Choroid plexus epithelial cell (primary cell): Measurements from ENCODE around the gene BEGAIN.

Experiments
- DNase-seq: peaks from one replicate; pipeline ENCODE4 v3.0.0-alpha.2; 2010; ENCODE audit warnings: low read depth
- H3K4me3 ChIP-seq: 2 replicates; pipeline ENCODE4 v1.5.1; 2011; ENCODE audit warnings: low read depth, mild to moderate bottlenecking, control low read depth, low read length, moderate library complexity
- CTCF ChIP-seq: conservative IDR thresholded peaks from 2 replicates; pipeline ENCODE4 v1.5.1; 2011; ENCODE audit warnings: low read depth, mild to moderate bottlenecking, control low read depth, inconsistent platforms, low read length, moderate library complexity

The BEGAIN gene

GRCh38 chr14:100589760-100590469 is 2.7 kb upstream of the BEGAIN start:
- TF ChIP-seq CTCF, result no peak
- H3K4me3 ChIP-seq, result no peak overlapping the region

DNA sequence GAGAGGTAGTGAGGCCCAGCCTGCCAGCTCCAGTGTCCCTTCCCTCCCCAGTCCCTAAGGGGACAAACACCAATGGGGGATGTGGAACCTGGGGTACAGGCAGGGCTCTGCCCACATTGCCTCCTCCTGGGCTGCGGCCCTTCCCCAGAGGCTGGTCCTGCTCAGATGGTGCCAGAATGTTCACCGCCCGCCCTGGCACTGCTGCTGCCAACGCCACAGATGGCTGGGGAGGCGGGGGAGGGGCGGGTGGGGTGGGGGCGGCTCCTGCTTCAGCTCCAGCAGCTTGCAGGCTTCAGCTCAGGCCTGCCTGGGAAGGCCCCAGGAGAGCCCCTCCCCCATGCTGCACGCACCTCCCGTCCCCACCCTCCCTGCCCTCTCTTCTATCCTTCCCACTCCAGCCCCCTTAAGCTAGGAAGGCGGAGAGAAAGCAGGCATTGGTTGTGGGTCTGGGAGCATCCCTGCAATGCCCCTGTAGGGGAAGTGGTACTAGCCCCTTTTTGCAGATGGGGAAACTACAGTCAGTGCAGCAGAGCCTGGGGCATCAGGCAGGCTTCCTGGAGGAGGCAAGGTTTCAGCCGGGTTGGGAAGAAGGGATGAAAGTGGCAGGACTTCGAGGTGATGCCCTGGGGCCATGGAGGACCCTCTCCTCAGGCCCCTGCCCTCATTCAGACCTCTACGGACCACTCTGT is 2.0 kb upstream of the BEGAIN start:
- no peak overlapping the region for H3K4me3 ChIP-seq
- TF ChIP-seq CTCF, result no peak
- no peak for DNase-seq

More at GRCh38 chr14:100589760-100590469, 2.7 kb upstream of the BEGAIN start:
- DNase-seq, result no peak

GRCh38 chr14:100588671-100589070 is 1.5 kb upstream of the BEGAIN start:
- no peak for TF ChIP-seq CTCF
- DNase-seq, result no peak
- no peak overlapping the region for H3K4me3 ChIP-seq

- no peak for TF ChIP-seq CTCF
- no peak for DNase-seq
- H3K4me3 ChIP-seq, result no peak overlapping the region
These were observed 670 bp upstream of the BEGAIN start for GRCh38 chr14:100587763-100588411.

DNA sequence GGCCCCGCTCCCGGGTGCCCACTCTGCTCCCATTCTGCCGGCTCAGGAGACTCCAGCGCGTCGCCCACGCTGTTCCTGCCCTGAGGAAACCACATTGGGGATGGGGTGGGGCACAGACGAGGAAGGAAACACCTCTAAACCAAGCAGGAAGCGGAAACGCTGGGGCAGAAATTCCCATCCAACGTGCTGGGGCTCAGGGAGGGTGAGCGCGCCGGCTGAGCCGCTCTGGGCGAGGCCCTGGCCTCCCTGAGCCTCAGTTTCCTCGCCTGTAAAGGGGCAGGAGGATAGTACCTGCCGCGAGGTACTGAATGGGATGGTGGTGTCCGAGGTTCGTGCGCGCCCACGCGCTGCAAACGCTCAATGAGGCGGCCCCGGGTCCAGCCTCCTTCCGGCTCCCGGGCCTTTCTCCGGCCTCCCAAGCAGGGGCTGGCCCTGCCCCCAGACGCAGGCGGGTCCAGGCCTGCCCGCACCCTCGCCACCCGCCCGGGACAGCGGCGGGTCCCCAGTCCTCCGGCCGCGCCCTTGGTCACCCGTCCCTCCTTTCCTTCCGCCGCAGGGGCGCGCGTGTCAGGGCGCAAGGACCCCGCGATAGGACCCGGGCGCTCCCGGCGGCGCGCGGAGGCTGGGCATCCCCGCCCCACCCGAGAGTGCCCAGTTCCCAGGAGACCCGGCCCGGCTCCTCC is 673 bp downstream of the BEGAIN start:
- no peak for DNase-seq
- H3K4me3 ChIP-seq, result peak overlapping the region; percentile 49
- no peak for TF ChIP-seq CTCF

GRCh38 chr14:100586153-100586402 is 1.1 kb downstream of the BEGAIN start:
- no peak for DNase-seq
- H3K4me3 ChIP-seq, result no peak overlapping the region
- no peak for TF ChIP-seq CTCF
